Muscle of leg (tissue), 11 donors: ENCODE data around the gene TESK1. TPM values are rescaled to one million over a fixed set of nuclear protein-coding genes. Genes with fewer than 3 reads are reported as not detected.

Experiments used
- DNase-seq: peaks from one replicate; pipeline ENCODE4 v3.0.0; 2013
- H3K27ac ChIP-seq: one replicate; pipeline ENCODE4 v1.5.1; 2013; ENCODE audit warnings: mild to moderate bottlenecking, low read length, control low read depth
- H3K27me3 ChIP-seq: one replicate; pipeline ENCODE4 v1.6.1; 2013; ENCODE audit warnings: low read length; ENCODE audit not compliant: control insufficient read depth, insufficient read depth
- H3K36me3 ChIP-seq: one replicate; pipeline ENCODE4 v1.6.1; 2013; ENCODE audit warnings: low read length; ENCODE audit not compliant: control insufficient read depth, insufficient read depth
- H3K4me1 ChIP-seq: one replicate; pipeline ENCODE4 v1.6.1; 2013; ENCODE audit warnings: low read length; ENCODE audit not compliant: control insufficient read depth, insufficient read depth
- H3K4me3 ChIP-seq: one replicate; pipeline ENCODE4 v1.5.1; 2013; ENCODE audit warnings: low read length, control low read depth
- H3K9me3 ChIP-seq: replicated peaks from 2 replicates; pipeline ENCODE4 v1.6.1; 2013; ENCODE audit warnings: low read depth, low read length; ENCODE audit not compliant: control insufficient read depth
- WGBS: methylation state at CpG from one replicate; pipeline ENCODE4 v1.1.5; 2013; ENCODE audit warnings: missing lambda C conversion rate; ENCODE audit not compliant: insufficient coverage; 5-methylcytosine and 5-hydroxymethylcytosine counted together
- polyA plus RNA-seq, 8 donors: library from polyadenylated mRNA; unstranded; fragments of 120-200 nt; gene quantifications; one replicate each; pipeline versions ENCODE4 v1.2.1 to v1.2.3, GENCODE V29; 2013; ENCODE audit warnings: inconsistent platforms in 1 of 8, low replicate concordance in 1 of 8; ENCODE audit not compliant: insufficient read length in 8 of 8, insufficient read depth in 1 of 8
- total RNA-seq: library from RNA; stranded (reverse); fragments of 120-200 nt; gene quantifications from one replicate; pipeline ENCODE4 v1.2.4, GENCODE V29; 2013

The TESK1 gene
- total and polyA plus RNA-seq, 9 donors = 12.8 to 47.3 (median 38.1) TPM

DNA sequence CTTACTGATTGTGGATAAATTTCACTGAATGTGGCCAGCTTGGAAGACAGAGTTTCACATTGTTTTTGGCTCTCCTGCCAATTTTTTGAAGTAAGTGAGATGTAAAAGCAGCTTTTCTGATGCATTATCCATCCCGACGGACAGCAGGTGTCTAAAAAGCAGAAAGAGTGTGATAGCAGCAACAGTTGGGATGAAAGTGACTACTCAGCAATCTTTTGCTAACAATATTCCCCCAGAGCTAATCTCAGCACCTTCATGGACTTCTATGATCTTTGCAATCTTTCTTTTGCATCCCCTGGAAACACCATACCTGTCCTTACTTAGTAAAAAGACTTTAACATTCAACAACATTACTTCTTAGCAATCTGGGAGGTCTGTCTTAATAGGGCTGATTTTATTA, 7.8 kb downstream of the TESK1 start:
- no peak for DNase-seq
- peaks cover 43% of the 10 kb centered on the region for H3K4me1 ChIP-seq
- WGBS = no CpG with 5 or more reads among the region's 2 CpGs

GRCh38 chr9:35615981-35616680, 11.1 kb downstream of the TESK1 start:
- Histone ChIP-seq H3K27ac (no peak overlapping the region), H3K9me3 (no peaks in the 10 kb centered on the region), H3K36me3 (no peaks in the 10 kb centered on the region), H3K4me3 (no peak overlapping the region), H3K4me1 (peaks cover 16% of the 10 kb centered on the region), H3K27me3 (peaks cover 37% of the 10 kb centered on the region)
- DNase-seq = no peak
- WGBS = 50% methylated on average over 15 of the region's 17 CpGs

More for the DNA sequence above, 7.8 kb downstream of the TESK1 start:
- H3K4me3 ChIP-seq = no peak overlapping the region
- H3K9me3 ChIP-seq = no peaks in the 10 kb centered on the region
- H3K27ac ChIP-seq = no peak overlapping the region
- peaks cover 28% of the 10 kb centered on the region for H3K36me3 ChIP-seq
- peaks cover 27% of the 10 kb centered on the region for H3K27me3 ChIP-seq

- Histone ChIP-seq H3K27me3 (peaks cover 37% of the 10 kb centered on the region), H3K27ac (no peak overlapping the region), H3K36me3 (no peaks in the 10 kb centered on the region), H3K4me1 (peaks cover 14% of the 10 kb centered on the region), H3K4me3 (peak overlapping the region; percentile 31), H3K9me3 (no peaks in the 10 kb centered on the region)
- 4% methylated on average over 51 of the region's 51 CpGs for WGBS
- peak; percentile 68 for DNase-seq
Measured at GRCh38 chr9:35616681-35617459, 11.8 kb downstream of the TESK1 start.

- Histone ChIP-seq H3K4me3 (no peak overlapping the region), H3K27ac (no peak overlapping the region), H3K27me3 (peaks cover 37% of the 10 kb centered on the region), H3K36me3 (no peaks in the 10 kb centered on the region), H3K9me3 (no peaks in the 10 kb centered on the region), H3K4me1 (peaks cover 14% of the 10 kb centered on the region)
- WGBS = 52% methylated on average over 6 of the region's 8 CpGs
- no peak for DNase-seq
Measured at GRCh38 chr9:35617548-35617947, 12.5 kb downstream of the TESK1 start.

- H3K4me3 ChIP-seq = peak within 1 kb of the TSS; percentile 31
- 58% methylated on average over 6 of the region's 7 CpGs for WGBS
- no peaks in the 10 kb centered on the region for H3K9me3 ChIP-seq
- H3K4me1 ChIP-seq = peaks cover 14% of the 10 kb centered on the region
- no peaks in the 10 kb centered on the region for H3K36me3 ChIP-seq
- no peak within 1 kb of the TSS for H3K27ac ChIP-seq
- peaks cover 37% of the 10 kb centered on the region for H3K27me3 ChIP-seq
- no peak for DNase-seq
Measured at GRCh38 chr9:35618325-35618727, 13.3 kb downstream of the TESK1 start, which contains the start of gene CD72. CD72 (minus strand) TSS chr9:35618413; CDS start chr9:35618303, 110 bp downstream.

GRCh38 chr9:35618854-35619799, 14.1 kb downstream of the TESK1 start:
- no peak for DNase-seq
- Histone ChIP-seq H3K4me1 (peaks cover 14% of the 10 kb centered on the region), H3K27ac (no peak overlapping the region), H3K4me3 (no peak overlapping the region), H3K36me3 (no peaks in the 10 kb centered on the region), H3K27me3 (peaks cover 37% of the 10 kb centered on the region), H3K9me3 (no peaks in the 10 kb centered on the region)
- WGBS = 81% methylated on average over 12 of the region's 17 CpGs

DNA sequence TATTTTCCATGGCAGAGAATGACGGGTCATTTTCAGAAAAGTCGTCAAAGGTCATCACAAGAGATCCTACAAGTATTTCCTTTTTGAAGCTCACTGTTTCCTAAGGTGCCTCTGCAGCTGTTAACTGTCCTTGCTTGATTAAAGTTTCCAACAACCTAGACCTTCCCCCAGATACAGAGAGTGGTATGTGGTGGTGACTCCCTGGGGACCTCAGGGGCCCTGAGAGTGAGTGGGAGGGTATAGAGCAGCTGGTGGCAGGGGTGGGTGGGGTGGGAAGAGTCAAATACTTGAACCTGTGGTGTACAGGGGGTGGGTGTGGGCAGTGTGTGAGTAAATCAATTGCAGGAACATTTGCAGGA, 14.7 kb downstream of the TESK1 start:
- WGBS = 45% methylated on average over 2 of the region's 2 CpGs
- no peak overlapping the region for H3K4me3 ChIP-seq

DNA sequence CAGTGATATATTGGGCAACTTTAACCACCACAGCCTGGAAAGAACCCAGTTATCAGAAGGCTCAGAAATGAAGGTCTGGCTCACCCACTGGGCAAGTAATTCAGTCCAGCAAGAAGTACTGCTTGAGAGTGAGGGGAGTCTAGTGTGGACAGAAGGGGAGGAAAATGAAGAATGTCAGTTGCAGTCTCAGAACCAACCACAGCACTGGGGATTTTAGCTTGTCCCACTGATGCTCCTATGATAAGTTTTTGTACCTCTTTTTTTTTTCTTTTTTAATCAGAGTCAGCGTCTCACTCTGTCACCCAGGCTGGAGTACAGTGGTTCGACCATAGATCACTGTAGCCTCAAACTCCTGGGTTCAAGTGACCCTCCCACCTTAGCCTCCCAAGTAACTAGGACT, 22.5 kb downstream of the TESK1 start:
- no peak overlapping the region for H3K4me3 ChIP-seq
- H3K4me1 ChIP-seq = no peaks in the 10 kb centered on the region
- H3K27ac ChIP-seq = no peak overlapping the region
- no peaks in the 10 kb centered on the region for H3K27me3 ChIP-seq
- 75% methylated on average over 1 of the region's 2 CpGs for WGBS
- no peaks in the 10 kb centered on the region for H3K36me3 ChIP-seq
- no peak for DNase-seq
- H3K9me3 ChIP-seq = no peaks in the 10 kb centered on the region

More for the DNA sequence above, 14.7 kb downstream of the TESK1 start:
- Histone ChIP-seq H3K27me3 (peaks cover 37% of the 10 kb centered on the region), H3K27ac (no peak overlapping the region), H3K9me3 (no peaks in the 10 kb centered on the region), H3K36me3 (no peaks in the 10 kb centered on the region), H3K4me1 (peaks cover 14% of the 10 kb centered on the region)
- no peak for DNase-seq

GRCh38 chr9:35628389-35628991, 23.4 kb downstream of the TESK1 start:
- no peaks in the 10 kb centered on the region for H3K27me3 ChIP-seq
- no peak overlapping the region for H3K27ac ChIP-seq
- no peak overlapping the region for H3K4me3 ChIP-seq
- no peak for DNase-seq
- no peaks in the 10 kb centered on the region for H3K4me1 ChIP-seq
- 81% methylated on average over 4 of the region's 6 CpGs for WGBS
- H3K9me3 ChIP-seq = no peaks in the 10 kb centered on the region
- H3K36me3 ChIP-seq = no peaks in the 10 kb centered on the region
